GM21367 (cell line): ENCODE measurements around the gene PKD1.
"Not testable (repeated sequence)": the region's sequence is repeated elsewhere in the genome, so short reads cannot be mapped to it uniquely, and the experiment has no call there.

Experiments used
- ATAC-seq: cut with Tn5 transposase; IDR thresholded peaks from one replicate; pipeline ENCODE4 v1.9.1; 2021; ENCODE audit not compliant: unreplicated experiment

PKD1 gene

GRCh38 chr16:2110332-2111008 is 25.2 kb downstream of the PKD1 start:
- not testable (repeated sequence) for ATAC-seq

- not testable (repeated sequence) for ATAC-seq
These were observed 25.8 kb downstream of the PKD1 start for GRCh38 chr16:2109872-2110271.

- ATAC-seq = not testable (repeated sequence)
These were observed 26.5 kb downstream of the PKD1 start for GRCh38 chr16:2109271-2109580.

DNA sequence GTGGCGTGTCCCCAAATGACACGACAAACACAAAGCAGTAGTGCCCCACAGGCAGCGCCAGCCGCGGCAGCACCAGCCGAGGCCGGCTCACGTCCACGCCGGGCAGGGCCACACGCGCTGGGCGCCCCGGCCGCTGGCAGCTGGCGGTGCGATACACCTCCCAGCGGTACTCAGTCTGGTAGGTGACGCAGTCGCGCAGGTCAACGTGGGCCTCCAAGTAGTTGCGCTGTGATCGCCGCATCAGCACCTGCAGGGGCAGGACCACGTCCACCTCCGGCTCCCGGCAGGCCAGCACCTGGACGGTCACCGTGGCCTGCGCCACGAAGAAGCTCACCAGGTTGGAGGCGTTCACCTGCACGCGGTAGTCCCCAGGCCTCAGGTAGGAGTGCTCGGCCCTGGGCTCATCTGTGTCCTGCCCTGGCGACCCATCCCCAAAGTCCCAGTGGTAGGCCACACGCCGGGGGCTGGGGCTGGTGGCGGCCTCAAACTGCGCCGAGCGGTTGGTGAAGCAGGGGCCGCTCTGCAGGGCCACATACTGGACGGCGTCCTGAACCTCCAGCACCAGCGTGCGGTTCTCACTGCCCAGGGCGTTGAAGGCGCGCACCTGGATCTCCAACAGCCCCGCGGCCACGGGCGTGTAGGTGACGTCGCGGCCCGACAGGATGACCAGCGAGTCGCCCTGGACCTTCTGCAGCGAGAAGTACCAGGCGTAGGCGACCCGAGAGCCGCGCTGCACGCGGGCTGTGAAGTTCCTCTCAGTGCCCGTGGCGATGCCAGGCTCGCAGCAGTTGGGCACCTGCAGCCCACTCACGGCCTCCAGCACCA is 27.0 kb downstream of the PKD1 start:
- ATAC-seq = not testable (repeated sequence)

GRCh38 chr16:2107791-2108125 is 27.9 kb downstream of the PKD1 start:
- ATAC-seq = not testable (repeated sequence)

DNA sequence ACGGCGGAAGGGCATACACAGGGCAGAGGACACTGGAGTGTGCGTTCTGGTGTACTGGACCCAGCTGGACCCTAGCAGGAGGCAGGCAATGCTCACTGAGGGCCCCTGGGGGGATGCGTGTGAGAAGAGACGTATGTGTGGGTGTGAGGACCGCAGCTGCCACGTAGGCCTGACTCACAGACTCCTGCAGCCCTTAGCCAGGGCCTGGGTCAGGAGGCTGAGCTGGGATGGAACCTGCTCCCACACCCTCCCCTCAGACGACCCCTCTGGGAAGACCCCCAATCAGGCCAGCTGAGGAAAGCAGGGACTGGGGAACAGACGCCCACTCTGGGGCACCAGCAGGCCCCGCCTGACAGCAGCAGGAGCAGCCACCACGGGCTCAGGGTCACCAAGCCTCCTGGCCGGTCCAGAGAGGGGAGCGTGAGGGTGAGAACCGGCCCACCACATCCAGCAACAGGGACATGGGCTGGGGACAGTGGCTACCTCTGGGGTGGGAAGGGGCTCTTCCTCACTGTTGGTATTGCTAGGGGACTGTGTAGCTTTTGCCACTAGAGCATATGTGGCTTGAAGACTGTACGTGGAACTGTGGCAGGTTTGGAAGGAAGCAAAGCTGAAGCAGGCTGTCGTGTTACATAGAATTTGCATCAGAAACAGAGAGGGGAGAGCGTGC is 28.4 kb downstream of the PKD1 start:
- ATAC-seq = not testable (repeated sequence)

- not testable (repeated sequence) for ATAC-seq
These were observed 29.5 kb downstream of the PKD1 start for GRCh38 chr16:2106211-2106610.

DNA sequence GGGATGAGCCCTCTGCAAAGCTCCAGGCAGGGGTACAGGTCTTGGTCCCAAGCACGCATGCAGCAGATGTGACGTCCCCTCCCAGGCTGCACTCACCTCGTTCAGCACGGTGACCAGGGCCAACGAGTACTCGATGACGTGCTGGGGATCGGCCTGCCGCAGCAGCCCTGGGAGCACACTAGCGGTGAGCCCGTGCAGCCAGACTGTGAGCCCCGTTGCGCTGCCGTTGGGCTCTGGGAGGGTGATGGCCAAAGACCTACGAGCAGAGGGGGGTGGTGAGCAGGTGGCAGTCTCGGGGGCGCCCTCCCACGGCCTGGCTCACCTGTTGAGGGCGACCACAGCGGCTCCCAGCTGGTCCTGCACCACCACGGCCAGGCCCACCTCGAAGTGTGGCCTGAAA is 29.9 kb downstream of the PKD1 start:
- not testable (repeated sequence) for ATAC-seq

GRCh38 chr16:2105291-2105690 is 30.4 kb downstream of the PKD1 start:
- not testable (repeated sequence) for ATAC-seq

- ATAC-seq = not testable (repeated sequence)
These were observed 31.2 kb downstream of the PKD1 start for GRCh38 chr16:2104464-2104863.

DNA sequence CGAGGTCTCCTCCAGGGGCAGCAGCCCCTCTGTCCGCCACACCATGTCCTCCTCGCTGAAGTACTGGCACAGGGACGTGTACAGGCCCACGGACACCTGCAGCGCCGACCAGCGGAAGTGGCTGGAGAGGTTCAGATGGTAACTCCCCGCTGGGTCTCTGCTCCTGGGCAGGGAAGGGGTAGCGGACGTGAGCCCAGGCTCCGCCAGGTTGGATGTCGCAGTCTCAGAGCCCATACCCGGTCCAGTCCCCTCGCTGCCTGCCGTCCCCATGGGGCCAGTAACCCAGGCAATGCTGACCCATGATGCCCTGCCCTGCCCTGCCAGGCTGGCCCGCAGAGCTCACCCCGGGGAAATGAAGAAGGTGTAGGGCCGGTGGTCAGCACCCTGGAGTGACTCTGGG is 33.2 kb downstream of the PKD1 start:
- no peak for ATAC-seq

- not testable (repeated sequence) for ATAC-seq
These were observed 34.1 kb downstream of the PKD1 start for GRCh38 chr16:2101581-2101980.

DNA sequence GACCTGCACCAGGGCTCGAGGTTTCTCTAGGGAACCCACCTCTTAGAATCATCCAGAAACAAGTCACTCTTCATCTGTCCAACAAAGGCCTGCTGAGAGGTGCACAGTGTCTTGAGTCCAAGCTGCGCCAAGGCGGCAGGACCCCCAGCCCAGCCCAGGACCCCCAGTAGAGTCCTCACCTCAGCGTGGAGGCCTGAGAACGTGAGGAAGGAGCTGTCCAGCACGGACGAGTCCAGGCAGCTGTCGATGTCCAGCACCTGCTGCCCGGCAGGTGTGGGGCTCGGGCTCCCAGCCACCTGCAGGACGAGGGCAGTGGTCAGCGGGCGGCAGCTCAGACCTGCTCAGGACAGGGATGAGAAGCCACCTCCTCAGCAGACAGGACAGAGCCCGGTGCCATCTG is 38.0 kb downstream of the PKD1 start:
- not testable (repeated sequence) for ATAC-seq

- no peak for ATAC-seq
These were observed 38.7 kb downstream of the PKD1 start for GRCh38 chr16:2096853-2097595.

GRCh38 chr16:2095918-2096582 is 39.6 kb downstream of the PKD1 start:
- ATAC-seq = no peak

- ATAC-seq = no peak
These were observed 40.3 kb downstream of the PKD1 start for GRCh38 chr16:2095315-2095853.

DNA sequence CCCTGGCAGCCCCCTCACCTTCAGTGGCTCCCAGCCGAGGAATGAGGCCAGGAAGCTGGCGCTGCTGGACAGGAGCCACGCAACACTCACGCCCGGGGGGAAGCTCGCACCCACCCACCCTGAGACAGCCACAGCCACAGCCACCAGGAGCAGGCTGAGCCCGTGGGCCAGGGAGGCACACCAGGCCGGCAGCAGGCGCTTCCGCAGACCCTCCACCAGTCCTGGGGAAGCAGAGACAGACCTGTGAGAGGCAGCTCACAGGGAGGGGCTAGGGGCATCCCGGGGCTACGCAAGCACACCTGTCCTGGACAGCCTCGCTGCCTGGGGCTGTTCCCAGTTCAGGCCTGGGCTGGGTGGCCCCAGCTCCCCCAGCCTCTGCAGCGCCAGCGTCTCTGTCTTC is 41.9 kb downstream of the PKD1 start:
- no peak for ATAC-seq

DNA sequence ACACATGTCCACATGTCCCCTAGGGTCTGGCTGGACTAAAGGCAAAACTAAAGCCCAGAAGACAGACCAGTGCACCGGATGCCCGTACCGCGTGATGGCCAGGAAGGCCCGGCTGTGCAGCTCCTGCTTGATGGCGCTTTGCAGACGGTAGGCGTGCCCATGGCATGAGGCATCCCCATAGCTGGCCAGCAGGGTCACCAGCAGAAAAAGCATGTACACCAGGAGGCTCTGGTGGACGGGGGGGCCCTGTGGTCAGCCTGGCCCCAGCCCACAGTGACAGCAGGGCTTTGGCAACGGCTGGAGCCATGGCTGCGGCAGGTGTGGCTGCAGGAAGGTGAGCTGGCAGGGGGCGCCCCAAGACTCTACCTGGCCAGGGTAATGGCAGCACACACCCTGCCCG is 42.8 kb downstream of the PKD1 start:
- no peak for ATAC-seq

GRCh38 chr16:2092256-2092620 is 43.5 kb downstream of the PKD1 start:
- no peak for ATAC-seq

- no peak for ATAC-seq
These were observed 44.0 kb downstream of the PKD1 start for GRCh38 chr16:2091547-2092255.
